HG03565 (cell line): ENCODE data around the gene SF3B6.
A peak's percentile ranks its signal among the peaks of the same experiment; 100 is the strongest.
"Not testable (repeated sequence)": the region's sequence is repeated elsewhere in the genome, so short reads cannot be mapped to it uniquely, and the experiment has no call there.

Source experiments
- ATAC-seq: cut with Tn5 transposase; IDR thresholded peaks from one replicate; pipeline ENCODE4 v1.9.1; 2021; ENCODE audit warnings: mild to moderate bottlenecking, moderate library complexity; ENCODE audit not compliant: unreplicated experiment

The SF3B6 gene

GRCh38 chr2:24095171-24095677 is 19.1 kb upstream of the SF3B6 start:
- not testable (repeated sequence) for ATAC-seq

- ATAC-seq: not testable (repeated sequence)
These were observed 17.1 kb upstream of the SF3B6 start for GRCh38 chr2:24093270-24093669.

DNA sequence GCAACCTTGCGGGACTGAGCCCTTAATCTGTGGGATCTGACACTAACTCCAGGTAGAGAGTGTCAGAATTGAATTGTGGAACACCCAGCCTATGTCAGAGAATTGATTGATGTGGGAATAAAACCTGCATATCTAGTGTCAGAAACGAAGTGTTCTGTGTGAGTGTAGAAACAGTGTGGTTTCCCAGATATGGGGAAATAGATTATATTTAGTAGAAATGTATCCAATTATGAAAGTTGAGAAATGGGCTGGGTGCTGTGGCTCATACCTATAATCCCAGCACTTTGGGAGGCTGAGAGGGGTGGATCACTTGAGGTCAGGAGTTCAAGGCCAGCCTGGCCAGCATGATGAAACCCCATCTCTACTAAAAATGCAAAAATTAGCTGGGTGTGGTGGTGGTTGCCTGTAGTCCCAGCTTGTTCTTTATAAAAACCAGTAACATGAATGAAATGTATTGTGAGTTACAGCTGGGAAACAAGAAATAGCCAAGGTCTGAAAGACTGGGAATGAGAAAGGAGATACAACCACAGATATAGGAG is 12.8 kb upstream of the SF3B6 start:
- ATAC-seq: no peak

- ATAC-seq: no peak
These were observed 10.9 kb upstream of the SF3B6 start for GRCh38 chr2:24087032-24087431.

DNA sequence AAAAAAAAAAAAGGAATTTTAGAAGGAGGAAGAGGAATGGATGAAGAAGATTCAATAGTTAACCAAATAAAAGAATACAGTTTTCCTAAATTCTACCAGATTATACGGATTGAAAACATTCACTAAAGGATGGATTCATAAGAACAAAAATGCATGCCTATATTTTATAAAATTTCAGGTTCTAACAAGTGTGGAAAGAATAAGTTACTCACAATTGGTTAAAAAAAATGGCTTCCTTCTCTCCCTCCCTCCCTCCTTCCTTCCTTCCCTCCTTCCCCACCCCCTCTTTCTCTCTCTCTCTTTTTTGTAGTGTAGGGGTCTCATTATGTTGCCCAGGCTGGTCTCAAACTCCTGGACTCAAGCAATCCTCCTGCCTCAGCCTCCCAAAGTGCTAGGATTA is 10.1 kb upstream of the SF3B6 start:
- no peak for ATAC-seq

DNA sequence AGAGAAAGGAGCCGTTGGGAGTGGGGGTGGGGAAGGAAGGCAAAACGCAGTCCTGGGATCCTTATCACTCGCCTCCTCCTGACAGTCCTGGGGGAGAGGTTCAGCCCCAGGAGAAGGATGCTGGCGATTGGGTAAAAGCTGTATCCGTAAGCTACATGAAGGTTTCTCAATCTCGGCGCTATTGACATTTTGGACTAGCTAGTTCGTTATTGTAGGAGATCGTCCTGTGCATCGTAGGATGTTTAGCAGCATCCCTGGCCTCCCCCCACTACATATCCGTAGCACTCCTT is 9.0 kb upstream of the SF3B6 start:
- ATAC-seq: no peak

GRCh38 chr2:24084386-24085199 is 8.5 kb upstream of the SF3B6 start, which contains the start of gene TP53I3:
Gene TP53I3 (minus strand): TSS chr2:24084834. CDS start chr2:24084326, 508 bp downstream.
- peak; percentile 47 for ATAC-seq

DNA sequence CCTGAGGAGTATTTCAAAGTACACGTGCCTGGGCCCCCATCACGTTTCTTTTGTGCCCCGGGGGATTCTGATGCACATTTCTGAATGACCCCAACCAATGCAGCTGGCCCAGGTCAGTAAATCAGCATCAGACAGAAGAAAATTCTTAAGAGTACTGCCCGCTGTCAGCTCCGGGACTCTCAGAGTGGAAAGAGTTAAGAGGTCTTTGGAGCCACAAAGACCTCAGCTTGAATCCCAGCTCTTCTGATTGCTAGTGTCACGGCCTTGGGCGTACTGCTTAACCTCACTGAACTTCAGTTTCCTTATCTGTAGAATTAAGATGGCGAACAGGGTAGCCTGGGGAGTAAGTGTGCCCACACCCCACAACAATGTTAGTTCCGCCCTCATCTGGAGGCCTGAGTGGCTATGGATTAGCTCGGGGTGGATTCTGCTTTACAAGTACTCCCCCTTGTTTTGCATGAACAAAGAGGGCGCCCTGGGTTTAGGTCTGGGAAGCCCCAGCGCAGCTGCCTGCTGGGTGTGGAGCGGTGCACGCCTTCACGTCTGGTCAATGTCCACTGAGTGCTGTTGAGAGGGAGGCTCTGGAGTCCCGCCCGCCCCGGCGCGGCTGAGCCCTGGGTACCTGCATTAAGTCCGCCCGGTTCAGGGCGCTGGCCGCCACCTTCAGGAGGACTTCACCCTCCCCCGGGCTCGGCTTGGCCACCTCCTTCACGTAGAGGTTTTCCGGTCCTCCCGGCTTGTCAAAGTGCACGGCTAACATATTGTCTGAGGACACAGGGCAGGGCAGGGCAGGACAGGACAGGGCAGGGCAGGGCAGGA is 7.7 kb upstream of the SF3B6 start:
- peak; percentile 70 for ATAC-seq

DNA sequence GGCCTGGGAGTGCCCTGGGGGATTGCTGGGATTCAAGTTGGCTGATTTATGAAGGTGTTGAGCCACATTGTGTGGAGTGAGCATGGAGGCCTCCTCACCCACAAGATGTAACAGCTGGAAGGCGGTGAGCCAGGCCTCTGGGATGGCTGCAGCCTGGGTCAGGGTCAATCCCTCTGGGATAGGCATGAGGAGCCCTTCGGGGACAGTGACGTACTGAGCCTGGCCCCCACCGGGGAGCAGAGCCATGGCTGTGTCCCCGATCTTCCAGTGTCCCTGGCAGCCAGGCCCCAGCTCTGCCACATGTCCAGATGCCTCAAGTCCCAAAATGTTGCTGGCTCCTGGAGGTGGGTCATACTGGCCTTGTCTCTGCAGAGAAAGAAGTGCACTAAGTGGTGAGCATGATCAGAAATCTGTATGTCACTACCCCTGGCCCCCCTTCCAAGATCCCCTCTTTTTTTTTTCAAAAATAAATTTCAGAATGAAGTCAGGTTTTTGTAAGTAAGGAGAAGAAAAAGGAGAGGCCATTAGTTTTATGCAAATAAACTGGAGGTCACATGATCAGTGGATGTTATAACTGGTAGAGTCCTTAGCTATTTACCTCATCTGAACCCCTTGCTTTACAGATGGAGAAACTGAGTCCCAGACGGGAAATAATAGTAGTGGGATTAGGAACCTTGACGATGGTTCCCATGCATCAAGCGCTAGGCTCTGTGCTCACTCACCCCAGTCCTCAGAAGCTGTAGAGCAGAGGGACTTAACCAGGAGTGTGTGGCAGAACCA is 6.9 kb upstream of the SF3B6 start:
- no peak for ATAC-seq

DNA sequence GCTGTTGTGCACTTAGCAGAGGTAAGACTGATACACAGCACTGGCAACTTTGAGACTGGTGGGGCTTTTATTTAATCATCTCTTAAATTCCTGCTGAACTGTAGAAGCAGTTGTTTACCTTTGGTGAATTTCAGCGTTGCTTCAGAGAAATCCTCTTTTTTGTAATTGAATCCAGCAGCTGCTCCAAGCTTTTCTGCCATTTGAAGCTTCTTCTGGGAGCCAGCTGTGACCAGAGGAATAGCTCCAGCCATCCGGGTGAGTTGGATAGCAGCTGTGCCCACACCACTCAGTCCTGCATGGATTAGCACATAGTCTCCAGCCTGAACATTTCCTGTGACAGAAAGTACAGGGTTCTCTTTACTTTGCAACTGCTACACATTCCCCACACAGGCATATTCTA is 4.6 kb upstream of the SF3B6 start:
- no peak for ATAC-seq

DNA sequence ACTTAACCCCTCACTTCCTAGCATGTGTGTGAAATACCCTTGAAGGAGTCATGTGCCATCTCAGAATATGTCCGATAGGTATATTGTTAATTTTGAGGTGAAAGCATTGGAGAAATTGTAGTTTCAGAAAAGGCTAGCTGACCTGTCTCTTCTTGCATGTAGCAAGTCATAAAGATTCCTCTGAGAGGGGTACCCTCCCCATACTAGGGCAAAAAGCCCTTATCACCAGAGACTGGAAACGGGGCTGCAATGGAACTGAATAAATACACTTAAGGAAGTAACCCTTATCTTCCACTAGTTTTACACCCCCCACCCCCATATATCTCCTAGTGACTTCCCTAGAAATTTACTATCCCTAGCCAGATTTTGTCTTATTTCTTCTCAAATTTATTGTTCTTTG is 1.8 kb upstream of the SF3B6 start:
- no peak for ATAC-seq

DNA sequence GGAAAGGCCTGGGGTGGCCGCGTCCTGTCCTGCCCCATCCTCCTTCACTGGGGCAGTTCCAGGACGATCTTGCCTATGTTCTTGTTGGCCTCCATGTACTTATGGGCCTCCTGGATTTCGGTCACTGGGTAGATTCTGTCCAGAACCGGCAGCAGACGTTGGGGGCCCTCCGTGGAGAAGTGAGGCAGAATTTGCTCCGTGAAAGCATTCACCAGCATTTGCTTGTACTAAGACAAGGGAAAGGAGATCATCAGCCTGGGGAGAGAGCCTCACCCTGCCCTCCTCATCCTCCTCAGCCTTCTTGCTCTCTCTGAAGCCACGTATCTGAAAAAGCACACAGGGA is 1.4 kb upstream of the SF3B6 start:
- no peak for ATAC-seq

DNA sequence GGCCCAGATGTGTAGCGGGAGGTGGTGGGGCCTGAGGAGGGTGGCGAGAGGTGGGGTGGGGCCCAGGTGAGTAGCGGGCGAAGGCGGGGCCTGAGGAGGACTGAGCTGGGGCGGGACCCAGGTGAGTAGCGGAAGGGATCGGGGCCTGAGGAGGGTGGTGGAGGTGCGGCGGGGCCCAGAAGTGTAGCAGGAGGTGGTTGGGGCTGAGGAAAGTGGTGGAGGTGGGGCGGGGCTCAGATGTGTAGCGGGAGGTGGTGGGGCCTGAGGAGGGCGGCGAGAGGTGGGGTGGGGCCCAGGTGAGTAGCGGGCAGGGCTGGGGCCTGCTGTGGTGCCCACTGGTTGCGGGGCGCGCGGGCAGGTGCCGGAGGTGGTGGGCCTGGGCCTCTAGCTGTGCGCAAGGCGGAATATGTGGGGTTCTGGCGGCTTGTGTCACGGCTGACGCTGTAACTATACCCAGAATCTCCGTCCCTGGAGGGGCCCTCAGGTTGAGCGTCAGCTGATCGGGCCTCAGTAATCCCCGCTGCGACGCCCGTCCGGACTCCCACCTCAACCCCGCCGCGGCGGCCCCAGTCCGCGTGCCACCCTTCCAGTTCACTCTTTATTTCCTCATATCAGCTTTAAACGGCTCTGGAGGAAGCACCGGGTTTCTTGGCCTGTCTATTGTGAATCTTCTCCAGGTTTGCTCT is 866 bp upstream of the SF3B6 start:
- ATAC-seq: no peak

DNA sequence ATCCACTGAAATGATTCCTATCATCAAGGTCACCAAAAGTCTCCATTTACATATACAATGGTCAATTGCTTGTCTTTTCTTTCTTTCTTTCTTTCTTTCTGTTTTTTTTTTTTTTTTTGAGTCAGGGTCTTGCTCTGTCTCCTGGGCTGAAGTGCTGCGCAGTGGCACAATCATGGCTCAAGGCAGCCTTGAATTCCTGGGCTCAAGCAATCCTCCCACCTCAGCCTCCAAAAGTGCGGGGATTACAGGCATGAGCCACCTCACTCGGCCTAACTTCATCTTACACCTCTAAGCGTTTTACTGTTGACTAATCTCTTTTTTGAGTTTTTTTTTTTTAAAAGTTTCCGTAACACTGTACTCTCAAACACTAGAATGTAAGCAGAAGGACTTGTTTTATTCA is 867 bp downstream of the SF3B6 start:
- no peak for ATAC-seq

GRCh38 chr2:24073816-24074215 is 2.3 kb downstream of the SF3B6 start:
- ATAC-seq: no peak

- no peak for ATAC-seq
These were observed 3.9 kb downstream of the SF3B6 start for GRCh38 chr2:24072259-24072658.

DNA sequence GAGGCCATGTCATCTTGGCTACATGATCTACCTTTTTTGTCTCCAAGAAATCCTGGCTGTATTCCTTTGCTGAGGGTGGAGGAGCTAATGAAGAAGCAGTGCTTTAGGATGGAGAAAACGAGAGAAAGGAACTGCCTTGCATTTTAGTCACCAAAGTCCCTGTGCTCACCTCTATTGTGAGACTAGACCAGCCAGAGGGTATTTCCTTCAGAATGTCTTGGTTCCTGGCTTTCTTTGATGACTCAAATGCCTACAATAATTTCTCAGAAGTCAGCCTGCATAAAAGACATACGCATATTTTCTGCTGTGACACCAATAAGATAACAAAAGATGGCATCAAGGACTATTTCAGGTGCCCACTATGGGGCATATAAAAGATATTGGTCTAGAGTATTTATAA is 10.8 kb downstream of the SF3B6 start:
- no peak for ATAC-seq

DNA sequence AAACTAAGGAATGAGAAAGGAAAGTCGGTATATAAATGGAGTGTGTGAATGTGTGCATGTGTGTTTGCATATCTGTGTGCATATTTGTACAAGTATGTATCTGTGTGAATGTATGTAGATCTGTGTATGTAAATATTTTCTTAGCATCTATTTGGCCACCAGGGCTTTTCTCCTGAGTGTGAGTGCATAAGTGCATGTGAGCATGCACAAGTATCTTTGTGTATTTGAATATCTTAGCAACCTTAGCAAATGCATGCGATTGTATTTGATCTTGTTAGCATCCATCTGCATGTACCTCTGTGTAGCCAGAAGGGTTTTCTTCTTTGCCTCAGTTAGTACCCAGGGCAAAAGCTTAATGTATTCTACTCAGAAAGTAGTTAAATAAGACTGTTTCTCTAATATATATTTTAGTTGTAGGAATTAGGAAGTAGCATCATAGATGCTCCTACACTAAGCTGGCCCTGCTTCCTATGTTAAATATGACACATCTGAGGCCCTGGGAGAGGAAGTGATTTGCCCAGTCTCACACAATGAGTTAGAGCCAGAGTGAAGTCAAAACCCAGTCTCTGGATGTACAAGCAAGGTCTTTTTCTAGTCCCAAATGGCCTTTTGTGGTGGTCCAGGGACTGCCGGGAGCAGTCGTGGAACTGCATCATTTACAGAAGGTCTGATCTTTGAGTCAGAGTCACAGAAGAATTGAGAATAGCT is 17.4 kb downstream of the SF3B6 start:
- no peak for ATAC-seq

DNA sequence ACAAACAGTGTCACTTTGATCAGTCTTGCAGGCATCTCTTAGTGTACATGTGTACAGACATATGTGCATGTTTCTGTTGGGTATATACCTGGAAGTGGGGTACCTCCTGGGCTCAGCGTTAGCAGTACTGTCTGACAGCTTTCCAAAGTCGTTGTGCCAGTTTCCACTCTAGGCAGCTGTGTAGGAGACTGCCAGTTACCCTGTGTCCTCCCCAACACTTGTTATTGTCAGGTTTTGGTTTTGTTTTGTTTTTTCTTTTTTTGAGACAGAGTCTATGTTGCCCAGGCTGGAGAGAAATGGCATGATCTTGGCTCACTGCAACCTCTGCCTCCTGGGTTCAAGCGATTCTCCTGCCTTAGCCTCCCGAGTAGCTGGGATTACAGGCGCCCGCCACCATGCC is 20.4 kb downstream of the SF3B6 start:
- no peak for ATAC-seq
